K562 (cell line): ENCODE measurements around the gene TNFRSF11A. TPM values are rescaled to one million over a fixed set of nuclear protein-coding genes. Genes with fewer than 3 reads are reported as not detected.

Source experiments
- ATAC-seq: fragments of 200-7000 bp; cut with Tn5 transposase; 3 replicates; pipeline ENCODE4 v1.9.1; 2020; ENCODE audit warnings: moderate library complexity
- BruUV-seq: library from RNA; stranded (reverse); fragments of 400-500 nt; replicated peaks from 2 replicates; lab custom pipeline; 2021; lab: Mats Ljungman, UMichigan
- CTCF ChIA-PET: fragments of 300-600 bp; formaldehyde crosslinking; extraction: SDS; loops from one replicate; lab custom pipeline; 2021; ENCODE audit warnings: low intra/inter-chr PET ratio; lab: Yijun Ruan, JAX
- POLR2A ChIA-PET: fragments of 300-600, 350-650 bp; sonication (Branson Sonifier 250); formaldehyde crosslinking; extraction: SDS; loops from one replicate; lab custom pipeline; 2021; ENCODE audit warnings: antibody characterized with exemption, inconsistent platforms; lab: Yijun Ruan, JAX
- DNase-seq, 4 experiments: peaks; one replicate each; pipeline versions ENCODE4 v3.0.0 to v3.0.0-alpha.2; 2011 to 2018; ENCODE audit warnings: low spot score in 3 of 4, mixed read lengths in 3 of 4; ENCODE audit errors: extremely low read depth in 1 of 4
- FAIRE-seq: peaks from 2 replicates; lab custom pipeline; 2011; peaks lifted over from hg19 to GRCh38; lab: Jason Lieb, UNC
- H2AFZ ChIP-seq: 2 replicates; pipeline ENCODE4 v1.6.0; 2011; ENCODE audit warnings: low read depth, low read length, control low read depth, inconsistent platforms
- H3K27ac ChIP-seq: fragments of 200-600 bp; 3 replicates; pipeline ENCODE4 v1.8.0; 2011; ENCODE audit warnings: low read depth, mild to moderate bottlenecking, control low read depth, inconsistent platforms, low read length, moderate library complexity, mixed read lengths; ENCODE audit errors: extremely low read depth
- H3K27me3 ChIP-seq, 2 experiments: fragments of 300-600 bp in 1 of 2; 2 replicates in 1 of 2; 3 replicates in 1 of 2; pipeline versions ENCODE4 v1.6.0 to v1.8.0; 2011; ENCODE audit warnings: inconsistent platforms in 2 of 2, low read length in 2 of 2, mild to moderate bottlenecking in 1 of 2, mixed read lengths in 1 of 2, moderate library complexity in 1 of 2; ENCODE audit not compliant: control insufficient read depth in 2 of 2, insufficient read depth in 2 of 2
- H3K36me3 ChIP-seq: fragments of 300-600 bp; 3 replicates; pipeline ENCODE4 v1.8.0; 2011; ENCODE audit warnings: mild to moderate bottlenecking, low read length, inconsistent platforms; ENCODE audit not compliant: control insufficient read depth, insufficient read depth
- H3K4me1 ChIP-seq, 2 experiments: fragments of 200-600 bp in 1 of 2; replicated peaks in 1 of 2; 2 replicates in 1 of 2; 3 replicates in 1 of 2; pipeline versions ENCODE4 v1.5.1 to v1.8.0; 2011; ENCODE audit warnings: inconsistent platforms in 2 of 2, low read length in 2 of 2, mild to moderate bottlenecking in 1 of 2, mixed read lengths in 1 of 2, moderate library complexity in 1 of 2; ENCODE audit not compliant: control insufficient read depth in 2 of 2, insufficient read depth in 2 of 2
- H3K4me2 ChIP-seq: 2 replicates; pipeline ENCODE4 v1.6.1; 2011; ENCODE audit warnings: low read length, control low read depth, inconsistent platforms, mixed read lengths; ENCODE audit not compliant: insufficient read depth
- H3K4me3 ChIP-seq: fragments of 200-600 bp; sonication (generic), shearing (Covaris generic); 2 replicates; pipeline ENCODE4 v1.5.1; 2016; ENCODE audit warnings: control low read depth, inconsistent platforms
- H3K79me2 ChIP-seq: fragments of 200-600 bp; 3 replicates; pipeline ENCODE4 v1.8.0; 2011; ENCODE audit warnings: low read length, inconsistent platforms; ENCODE audit not compliant: control insufficient read depth, insufficient read depth
- H3K9ac ChIP-seq, 2 experiments: 2 replicates each; pipeline versions ENCODE4 v1.6.0 to v1.6.1; 2011; ENCODE audit warnings: low read depth in 2 of 2, low read length in 2 of 2, control low read depth in 1 of 2, inconsistent platforms in 1 of 2, mild to moderate bottlenecking in 1 of 2, mixed read lengths in 1 of 2; ENCODE audit not compliant: insufficient read depth in 1 of 2
- H3K9me1 ChIP-seq: one replicate; pipeline ENCODE4 v1.6.0; 2011; ENCODE audit warnings: inconsistent platforms, mild to moderate bottlenecking, low read length, moderate library complexity; ENCODE audit not compliant: control insufficient read depth, insufficient read depth
- H3K9me3 ChIP-seq: replicated peaks from 2 replicates; pipeline ENCODE4 v1.5.1; 2011; ENCODE audit warnings: low read depth, low read length, inconsistent platforms; ENCODE audit not compliant: control insufficient read depth, insufficient read depth
- H4K20me1 ChIP-seq: replicated peaks from 2 replicates; pipeline ENCODE4 v1.6.1; 2011; ENCODE audit warnings: low read length, inconsistent platforms, mixed read lengths; ENCODE audit not compliant: control insufficient read depth, insufficient read depth
- BRCA1 ChIP-seq, 2 experiments: fragments of 450-650 bp in 1 of 2; sonication (generic) in 1 of 2; formaldehyde crosslinking in 1 of 2; IDR thresholded peaks; 2 replicates each; pipeline versions ENCODE4 v1.5.0 to v1.6.1; 2017 to 2020; ENCODE audit warnings: mild to moderate bottlenecking in 1 of 2, missing genetic modification reagents in 1 of 2
- CREBBP ChIP-seq: IDR thresholded peaks from one replicate; pipeline ENCODE4 v1.6.1; 2012; ENCODE audit warnings: low read depth, mild to moderate bottlenecking, control low read depth, inconsistent platforms, low read length
- FUS ChIP-seq: fragments of 200-400 bp; formaldehyde crosslinking; optimal IDR thresholded peaks from 2 replicates; pipeline ENCODE3; 2017; ENCODE audit warnings: low read depth, low read length
- HNRNPUL1 ChIP-seq: fragments of 200-400 bp; formaldehyde crosslinking; IDR thresholded peaks from 2 replicates; pipeline ENCODE4 v1.6.1; 2017; ENCODE audit warnings: low read length
- MITF ChIP-seq: IDR thresholded peaks from 2 replicates; pipeline ENCODE4 v1.6.1; 2014; ENCODE audit warnings: antibody characterized with exemption
- NR1H2 ChIP-seq: sonication (generic); formaldehyde crosslinking; IDR thresholded peaks from 2 replicates; pipeline ENCODE4 v1.4.0; 2020; ENCODE audit warnings: mild to moderate bottlenecking, missing genetic modification reagents
- NR2C1 ChIP-seq, 2 experiments: fragments of 450-650 bp; IDR thresholded peaks; 2 replicates each; pipeline ENCODE4 v1.6.1; 2017; ENCODE audit warnings: mild to moderate bottlenecking in 2 of 2, antibody characterized with exemption in 1 of 2, inconsistent platforms in 1 of 2, missing compliant biosample characterization in 1 of 2, missing genetic modification characterization in 1 of 2
- NRF1 ChIP-seq, 2 experiments: fragments of 450-650 bp; IDR thresholded peaks in 1 of 2; conservative IDR thresholded peaks in 1 of 2; 2 replicates each; pipeline ENCODE4 v1.6.1; 2014; ENCODE audit warnings: mild to moderate bottlenecking in 2 of 2
- PHF8 ChIP-seq: fragments of 200-600 bp; sonication (generic); IDR thresholded peaks from 2 replicates; pipeline ENCODE4 v1.6.1; 2012; ENCODE audit warnings: mixed run types, mild to moderate bottlenecking, inconsistent platforms, low read length, moderate library complexity, borderline replicate concordance
- POLR2B ChIP-seq: fragments of 450-650 bp; IDR thresholded peaks from 2 replicates; pipeline ENCODE4 v1.6.1; 2018; ENCODE audit warnings: low read depth; ENCODE audit not compliant: partially characterized antibody
- RB1 ChIP-seq: fragments of 450-650 bp; IDR thresholded peaks from 2 replicates; pipeline ENCODE4 v1.6.1; 2017; ENCODE audit warnings: low read depth, mild to moderate bottlenecking
- RBM25 ChIP-seq: fragments of 200-400 bp; formaldehyde crosslinking; IDR thresholded peaks from 2 replicates; pipeline ENCODE4 v1.6.1; 2018; ENCODE audit warnings: low read length, low read depth, moderate library complexity; ENCODE audit not compliant: severe bottlenecking
- SMC3 ChIP-seq: conservative IDR thresholded peaks from 2 replicates; pipeline ENCODE4 v1.6.1; 2011; ENCODE audit warnings: low read depth, low read length, improper control_type of control experiment; ENCODE audit not compliant: insufficient read depth
- SUPT5H ChIP-seq: fragments of 450-650 bp; IDR thresholded peaks from 2 replicates; pipeline ENCODE4 v1.6.1; 2016
- ZNF668 ChIP-seq: fragments of 250-450 bp; sonication (Bioruptor Pico); IDR thresholded peaks from 2 replicates; pipeline ENCODE4 v1.8.0; 2022; ENCODE audit warnings: mild to moderate bottlenecking, inconsistent platforms
- WGBS: fragments of 100-300 bp; shearing (Covaris generic); methylation state at CpG from one replicate; pipeline ENCODE4 v1.1.6; 2016; ENCODE audit warnings: low coverage, mixed read lengths; ENCODE audit not compliant: insufficient coverage; ENCODE audit errors: missing lambda C conversion rate; 5-methylcytosine and 5-hydroxymethylcytosine counted together
- in situ Hi-C: fragments of 300-500 bp; cut with MboI; formaldehyde crosslinking; loops from 4 replicates; pipeline ENCODE4 v1.15.0; 2018; ENCODE audit warnings: inconsistent platforms, mixed read lengths
- intact Hi-C: fragments of 100-400 bp; cut with micrococcal nuclease; formaldehyde crosslinking; loops from 2 replicates; pipeline ENCODE4 v1.14.2; 2022
- polyA plus RNA-seq, 8 experiments: library from polyadenylated mRNA; depleted of rRNA in 4 of 8; stranded (reverse) in 5 of 8; unstranded in 3 of 8; fragments of >200 nt; fragmentation: Nextera tagmentation in 2 of 8; fragmentation: Illumina TruSeq in 1 of 8; extraction: Ambion mirVana in 2 of 8; extraction: Trizol in 1 of 8; gene quantifications; 2 replicates each; pipeline versions ENCODE4 v1.2.1 to v1.2.3, GENCODE V29; 2011 to 2014; ENCODE audit warnings: inconsistent platforms in 1 of 8, missing spikeins in 1 of 8
- total RNA-seq, 7 experiments: library from RNA; depleted of rRNA in 6 of 7; stranded (reverse); fragments of >200 nt in 6 of 7; fragmentation: Illumina TruSeq in 2 of 7; extraction: Trizol in 2 of 7; gene quantifications; 2 replicates each; pipeline versions ENCODE4 v1.2.1 to v1.2.3, GENCODE V29; 2011 to 2021; ENCODE audit warnings: low replicate concordance in 1 of 7
- TF ChIP-seq, protein P1 (sequence below): fragments of 250-450 bp; sonication (Bioruptor Pico); IDR thresholded peaks from 2 replicates; pipeline ENCODE4 v1.9.0; 2021; ENCODE audit warnings: mild to moderate bottlenecking, inconsistent platforms

The TNFRSF11A gene
- total and polyA plus RNA-seq, 9 of the 15 experiments (the other 6 are each of a cell fraction or from before 2014, with no cell fraction given): 0.03 to 0.06 (median 0.04) TPM; not detected in 6

GRCh38 chr18:62432176-62432575, 107.1 kb downstream of the TNFRSF11A start:
- WGBS: 62% methylated on average over 4 of the region's 4 CpGs
- ChIA-PET POLR2A (no interaction called here), CTCF (no interaction called here)
- FAIRE-seq (no peak), ATAC-seq (no peak), DNase-seq (no peak)
- BruUV-seq: no TSS peak
- no peak for TF ChIP-seq FUS
- no peak for TF ChIP-seq POLR2B
- no peak for TF ChIP-seq NR2C1 (IDR thresholded peaks at IDR 0.05)
- no peak for TF ChIP-seq NR2C1 (tag; IDR thresholded peaks at IDR 0.05)
- no peak for TF ChIP-seq SMC3
- TF ChIP-seq RBM25: no peak
- no peak for TF ChIP-seq NRF1 (conservative IDR thresholded peaks at IDR 0.05 in 1 of 2, IDR thresholded peaks at IDR 0.05 in 1 of 2)
- TF ChIP-seq RB1: no peak
- TF ChIP-seq BRCA1 (IDR thresholded peaks at IDR 0.05): no peak
- TF ChIP-seq BRCA1 (CRISPR knock-in tag; IDR thresholded peaks at IDR 0.05): no peak
- TF ChIP-seq, protein P1, sequence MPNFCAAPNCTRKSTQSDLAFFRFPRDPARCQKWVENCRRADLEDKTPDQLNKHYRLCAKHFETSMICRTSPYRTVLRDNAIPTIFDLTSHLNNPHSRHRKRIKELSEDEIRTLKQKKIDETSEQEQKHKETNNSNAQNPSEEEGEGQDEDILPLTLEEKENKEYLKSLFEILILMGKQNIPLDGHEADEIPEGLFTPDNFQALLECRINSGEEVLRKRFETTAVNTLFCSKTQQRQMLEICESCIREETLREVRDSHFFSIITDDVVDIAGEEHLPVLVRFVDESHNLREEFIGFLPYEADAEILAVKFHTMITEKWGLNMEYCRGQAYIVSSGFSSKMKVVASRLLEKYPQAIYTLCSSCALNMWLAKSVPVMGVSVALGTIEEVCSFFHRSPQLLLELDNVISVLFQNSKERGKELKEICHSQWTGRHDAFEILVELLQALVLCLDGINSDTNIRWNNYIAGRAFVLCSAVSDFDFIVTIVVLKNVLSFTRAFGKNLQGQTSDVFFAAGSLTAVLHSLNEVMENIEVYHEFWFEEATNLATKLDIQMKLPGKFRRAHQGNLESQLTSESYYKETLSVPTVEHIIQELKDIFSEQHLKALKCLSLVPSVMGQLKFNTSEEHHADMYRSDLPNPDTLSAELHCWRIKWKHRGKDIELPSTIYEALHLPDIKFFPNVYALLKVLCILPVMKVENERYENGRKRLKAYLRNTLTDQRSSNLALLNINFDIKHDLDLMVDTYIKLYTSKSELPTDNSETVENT (CRISPR knock-in tag): no peak
- no peak for TF ChIP-seq NR1H2 (CRISPR knock-in tag)
- TF ChIP-seq SUPT5H: no peak
- TF ChIP-seq MITF: no peak
- no peak for TF ChIP-seq CREBBP
- no peak for TF ChIP-seq HNRNPUL1
- no peak for TF ChIP-seq PHF8
- TF ChIP-seq ZNF668 (CRISPR knock-in tag): no peak
- H3K27me3 ChIP-seq: no peaks in the 10 kb centered on the region
- H3K79me2 ChIP-seq: no peaks in the 10 kb centered on the region
- no peak overlapping the region for H2AFZ ChIP-seq
- no peaks in the 10 kb centered on the region for H4K20me1 ChIP-seq
- intact Hi-C loops: no loop called here
- H3K9ac ChIP-seq: no peak overlapping the region
- H3K36me3 ChIP-seq: no peaks in the 10 kb centered on the region
- no peak overlapping the region for H3K27ac ChIP-seq
- in situ Hi-C loops: no loop called here
- H3K4me2 ChIP-seq: no peak overlapping the region
- H3K9me3 ChIP-seq: no peaks in the 10 kb centered on the region
- no peak overlapping the region for H3K4me3 ChIP-seq
- H3K4me1 ChIP-seq: peaks cover 0 to 3% of the 10 kb centered on the region in 2 experiments; a peak in 3 of 5 replicates
- no peaks in the 10 kb centered on the region for H3K9me1 ChIP-seq
